GM12872 (cell line): ENCODE data around the gene POLR2A.
A peak's percentile ranks its signal among the peaks of the same experiment; 100 is the strongest.

Experiments
- TF ChIP-seq, protein P1 (sequence below): IDR thresholded peaks from 3 replicates; pipeline ENCODE4 v1.5.1; 2011; ENCODE audit warnings: low read depth, mild to moderate bottlenecking, low read length, moderate library complexity; ENCODE audit not compliant: insufficient read depth

The POLR2A gene

DNA sequence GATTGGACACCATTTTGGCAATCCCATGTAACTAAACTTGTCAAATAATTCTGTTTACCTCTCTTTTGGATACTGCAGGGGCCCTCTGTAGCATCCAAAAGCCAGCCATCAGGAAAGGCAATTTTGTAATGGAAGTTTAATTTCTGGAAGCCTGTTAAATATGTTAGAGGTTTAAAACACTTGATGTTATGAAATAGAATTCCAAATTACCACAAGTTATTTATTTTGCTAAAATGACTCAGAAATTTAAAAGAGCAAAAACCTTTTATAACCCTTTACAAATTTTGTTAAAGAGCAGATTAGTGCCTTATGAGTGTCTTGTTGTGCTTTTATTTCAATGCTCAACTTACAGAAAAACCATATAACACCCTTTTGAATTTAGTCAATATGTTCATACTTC is 44.7 kb downstream of the POLR2A start:
- TF ChIP-seq, protein P1, sequence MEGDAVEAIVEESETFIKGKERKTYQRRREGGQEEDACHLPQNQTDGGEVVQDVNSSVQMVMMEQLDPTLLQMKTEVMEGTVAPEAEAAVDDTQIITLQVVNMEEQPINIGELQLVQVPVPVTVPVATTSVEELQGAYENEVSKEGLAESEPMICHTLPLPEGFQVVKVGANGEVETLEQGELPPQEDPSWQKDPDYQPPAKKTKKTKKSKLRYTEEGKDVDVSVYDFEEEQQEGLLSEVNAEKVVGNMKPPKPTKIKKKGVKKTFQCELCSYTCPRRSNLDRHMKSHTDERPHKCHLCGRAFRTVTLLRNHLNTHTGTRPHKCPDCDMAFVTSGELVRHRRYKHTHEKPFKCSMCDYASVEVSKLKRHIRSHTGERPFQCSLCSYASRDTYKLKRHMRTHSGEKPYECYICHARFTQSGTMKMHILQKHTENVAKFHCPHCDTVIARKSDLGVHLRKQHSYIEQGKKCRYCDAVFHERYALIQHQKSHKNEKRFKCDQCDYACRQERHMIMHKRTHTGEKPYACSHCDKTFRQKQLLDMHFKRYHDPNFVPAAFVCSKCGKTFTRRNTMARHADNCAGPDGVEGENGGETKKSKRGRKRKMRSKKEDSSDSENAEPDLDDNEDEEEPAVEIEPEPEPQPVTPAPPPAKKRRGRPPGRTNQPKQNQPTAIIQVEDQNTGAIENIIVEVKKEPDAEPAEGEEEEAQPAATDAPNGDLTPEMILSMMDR, result no peak

DNA sequence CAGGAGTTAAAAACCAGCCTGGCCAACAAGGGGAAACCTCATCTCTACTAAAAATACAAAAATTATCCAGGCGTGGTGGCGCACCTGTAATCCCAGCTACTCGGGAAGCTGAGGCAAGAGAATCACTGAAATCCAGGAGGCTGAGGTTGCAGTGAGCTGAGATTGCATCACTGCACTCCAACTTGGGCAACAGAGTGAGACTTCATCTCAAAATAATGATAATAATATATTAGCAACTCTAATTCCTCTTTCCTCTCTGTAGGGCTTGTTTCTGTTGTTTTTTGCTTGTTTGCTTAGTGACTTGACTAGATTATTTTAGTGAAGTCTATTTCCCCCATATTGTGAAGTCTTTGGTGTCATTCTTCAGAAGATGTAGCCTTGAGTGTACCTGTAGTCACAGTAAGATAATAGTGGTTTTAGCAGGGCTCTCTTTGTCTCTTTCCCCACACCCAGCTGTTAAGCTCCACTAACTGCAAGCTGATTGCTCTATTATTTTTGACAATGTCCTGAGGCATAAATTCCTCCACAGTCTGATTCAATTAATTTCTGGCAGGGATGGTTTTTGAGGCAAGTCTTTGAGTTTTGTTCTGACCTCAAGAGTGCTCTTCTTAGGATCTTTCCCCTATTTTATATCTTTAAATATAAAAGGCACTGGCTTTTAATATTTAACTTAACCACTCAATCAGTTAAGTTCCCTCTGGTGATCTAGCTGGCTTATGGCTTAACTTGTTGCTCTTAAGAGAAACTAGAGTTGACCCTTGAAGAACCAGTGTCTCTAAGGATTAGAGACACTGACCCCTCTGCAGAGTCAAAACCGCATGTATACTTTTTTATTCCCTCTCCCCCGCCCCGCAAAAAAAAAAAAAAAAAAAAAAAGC is 46.1 kb downstream of the POLR2A start:
- TF ChIP-seq, protein P1, result no peak

DNA sequence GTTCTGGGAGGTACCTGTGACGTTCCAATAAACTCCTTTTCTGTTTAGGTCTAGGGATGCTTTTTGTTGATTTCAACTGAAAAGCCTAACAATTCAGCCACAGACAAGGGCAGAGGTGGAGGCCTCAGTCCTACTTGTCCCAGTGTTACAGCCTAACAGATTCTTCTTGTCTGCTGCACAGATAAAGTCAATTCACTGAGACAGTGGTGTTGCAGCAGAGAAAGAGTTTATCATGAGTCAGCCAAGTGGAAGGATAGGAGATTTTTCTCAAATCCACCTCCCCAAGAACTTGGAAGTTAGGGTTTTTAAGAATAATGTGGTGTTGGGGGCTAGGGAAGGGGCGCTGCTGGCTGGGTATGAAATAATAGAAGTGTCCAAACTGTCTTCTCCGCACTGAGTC is 53.9 kb downstream of the POLR2A start:
- TF ChIP-seq, protein P1, result no peak

DNA sequence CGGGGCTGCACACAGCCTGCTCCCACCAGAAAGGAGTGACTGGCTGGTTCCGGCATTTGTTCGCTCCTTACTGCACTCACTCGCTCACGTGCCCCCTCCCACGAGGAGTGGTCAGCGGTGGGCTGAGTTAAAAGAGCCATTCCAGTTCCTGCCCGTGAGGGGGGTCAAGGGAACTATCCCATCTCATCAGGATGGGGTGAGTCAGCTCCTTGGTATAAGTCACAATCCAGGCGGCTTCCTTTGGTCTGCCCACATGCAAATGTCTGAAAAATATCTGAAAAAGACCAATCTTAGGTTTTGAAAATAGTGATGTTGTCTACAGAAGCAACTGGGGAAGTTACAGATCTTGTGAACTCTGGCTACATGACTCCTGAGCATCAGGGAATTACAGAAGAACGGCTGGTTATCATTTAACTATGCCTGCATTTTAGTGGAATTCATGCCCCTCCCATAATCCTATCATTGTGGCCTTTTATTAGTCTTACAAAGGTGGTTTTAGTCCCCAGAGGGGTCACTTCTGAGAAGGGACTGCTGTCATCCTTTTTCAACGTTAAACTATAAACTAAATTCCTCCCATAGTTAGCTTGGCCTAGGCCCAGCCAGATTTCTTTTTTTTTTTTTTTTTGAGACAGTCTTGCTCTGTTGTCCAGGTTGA is 54.9 kb downstream of the POLR2A start:
- TF ChIP-seq, protein P1, result no peak

DNA sequence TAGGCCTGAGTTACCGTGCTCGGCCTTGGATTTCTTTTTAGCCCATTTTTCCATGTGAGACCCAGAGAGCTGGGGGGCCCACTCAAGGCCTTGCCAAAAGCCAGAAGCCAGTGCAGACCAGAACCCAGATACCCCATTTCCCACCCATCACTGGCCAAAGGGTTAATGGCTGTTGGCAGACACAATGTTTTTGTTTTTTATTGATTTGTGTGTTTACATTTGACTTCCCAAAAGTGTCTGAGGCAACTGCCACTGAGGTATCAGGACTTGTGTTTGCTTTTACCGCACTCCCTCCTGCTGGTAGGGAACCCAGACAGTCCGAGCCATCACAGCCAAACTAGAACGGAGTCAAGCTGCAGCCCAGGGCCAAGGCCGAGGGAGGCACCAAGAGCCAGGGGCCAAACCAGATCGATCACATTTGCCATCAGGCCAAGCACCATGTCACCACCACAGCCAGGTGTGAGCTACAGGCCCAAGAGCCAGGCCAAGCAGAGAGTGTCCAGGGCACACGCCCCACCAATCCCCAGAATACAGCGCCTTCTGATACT is 57.0 kb downstream of the POLR2A start:
- TF ChIP-seq, protein P1, result no peak

DNA sequence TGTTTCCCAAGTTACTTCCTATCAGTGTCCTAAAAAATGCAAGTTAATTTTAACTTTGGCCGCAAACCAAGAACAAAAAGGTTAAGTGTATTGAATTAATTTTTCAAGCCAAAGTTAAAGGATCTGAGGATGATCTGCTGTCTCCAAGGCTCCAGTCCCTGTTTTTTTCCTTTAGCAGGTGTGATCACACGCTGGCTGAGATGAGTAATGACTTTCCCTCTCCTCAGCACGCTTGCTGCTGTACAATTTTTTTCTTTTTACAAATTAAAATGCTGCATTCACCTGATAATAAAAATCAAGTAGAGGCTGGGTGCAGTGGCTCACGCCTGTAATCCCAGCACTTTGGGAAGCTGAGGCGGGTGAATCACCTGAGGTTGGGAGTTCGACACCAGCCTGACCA is 60.7 kb downstream of the POLR2A start:
- TF ChIP-seq, protein P1, result no peak

DNA sequence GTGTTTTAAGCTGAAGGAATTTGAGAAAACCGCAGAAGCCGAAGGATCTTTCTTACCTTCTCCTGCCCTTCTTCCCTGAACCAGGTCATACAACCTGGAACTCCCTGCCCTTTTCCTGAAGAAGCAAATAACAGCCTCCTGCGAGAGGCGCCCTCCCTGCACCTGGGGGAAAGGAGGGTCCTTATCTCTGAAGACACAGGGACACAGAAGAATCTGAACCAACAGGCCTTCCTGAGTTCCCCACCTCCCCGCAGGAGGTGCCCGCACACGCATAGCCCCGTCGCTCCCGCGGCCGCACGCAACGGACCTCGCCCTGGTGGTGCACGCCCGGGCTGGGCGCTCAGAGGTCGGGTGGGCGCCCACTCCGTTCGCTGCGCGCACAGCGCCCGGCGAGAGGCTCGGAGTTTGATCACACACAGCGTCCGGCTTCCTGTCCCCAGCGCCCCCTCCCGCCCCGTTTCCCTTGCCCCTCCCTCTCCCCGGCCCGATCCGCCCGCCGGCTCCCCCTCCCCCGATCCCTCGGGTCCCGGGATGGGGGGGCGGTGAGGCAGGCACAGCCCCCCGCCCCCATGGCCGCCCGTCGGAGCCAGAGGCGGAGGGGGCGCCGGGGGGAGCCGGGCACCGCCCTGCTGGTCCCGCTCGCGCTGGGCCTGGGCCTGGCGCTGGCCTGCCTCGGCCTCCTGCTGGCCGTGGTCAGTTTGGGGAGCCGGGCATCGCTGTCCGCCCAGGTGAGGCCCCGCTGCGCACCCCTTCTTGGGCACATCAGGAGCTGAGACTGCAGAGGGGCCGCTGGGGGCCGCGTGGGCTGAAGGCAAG is 64.6 kb downstream of the POLR2A start, which contains the start of gene TNFSF12:
TNFSF12 (plus strand) TSS at position 474 of the 816 bp plus-strand sequence; CDS start at position 570, 96 bp downstream.
- TF ChIP-seq, protein P1, result peak; percentile 15; the same call in 1 of the 3 replicates
